Medulla oblongata (tissue), 1 donor: ENCODE measurements around the gene FOXE1.

Experiments used
- DNase-seq: peaks from one replicate; pipeline ENCODE4 v3.0.0-alpha.2; 2015; ENCODE audit errors: extremely low spot score

Gene FOXE1

DNA sequence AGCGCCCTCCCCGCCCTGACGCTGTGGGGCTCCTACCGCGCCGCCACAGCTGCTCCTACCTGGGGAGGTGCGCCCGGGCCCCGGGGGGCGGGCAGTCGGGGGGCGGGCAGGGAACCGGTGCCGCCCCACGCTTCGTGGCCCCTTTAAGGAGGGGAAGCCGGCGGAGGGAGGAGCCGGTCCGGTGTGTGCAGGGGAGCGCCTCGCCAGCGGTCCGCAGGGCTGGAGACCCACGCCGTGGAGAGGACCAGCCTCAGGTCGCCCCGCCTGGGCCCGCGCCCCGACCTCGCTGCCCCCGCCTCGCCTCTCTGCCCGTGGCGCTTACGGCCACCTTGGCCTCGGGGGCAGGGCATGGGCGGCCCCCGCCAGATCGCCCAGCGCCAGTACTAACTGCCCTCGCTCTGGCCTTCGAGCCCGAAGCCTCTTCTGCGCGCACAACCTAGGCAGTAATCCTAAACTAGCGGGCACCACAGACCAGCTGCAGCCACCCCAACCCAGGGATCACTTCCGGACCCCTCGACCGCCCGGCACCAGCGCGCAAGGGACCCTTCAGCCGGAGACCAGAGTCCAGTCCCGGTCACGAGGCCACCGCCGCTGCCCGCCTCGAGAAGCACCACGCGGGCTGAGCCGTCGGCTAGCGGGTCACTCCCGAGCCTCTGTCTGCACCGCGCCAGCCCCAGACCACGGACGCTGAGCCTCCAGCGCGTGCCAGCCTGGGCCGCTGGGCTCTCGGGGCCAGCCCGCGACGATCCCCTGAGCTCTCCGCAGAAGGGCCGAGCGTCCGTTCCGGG lies at the start of gene FOXE1:
TSS of gene FOXE1 (plus strand) at position 171 of the 788 bp plus-strand sequence. CDS start 689 bp downstream, outside the sequence.
- no peak for DNase-seq

DNA sequence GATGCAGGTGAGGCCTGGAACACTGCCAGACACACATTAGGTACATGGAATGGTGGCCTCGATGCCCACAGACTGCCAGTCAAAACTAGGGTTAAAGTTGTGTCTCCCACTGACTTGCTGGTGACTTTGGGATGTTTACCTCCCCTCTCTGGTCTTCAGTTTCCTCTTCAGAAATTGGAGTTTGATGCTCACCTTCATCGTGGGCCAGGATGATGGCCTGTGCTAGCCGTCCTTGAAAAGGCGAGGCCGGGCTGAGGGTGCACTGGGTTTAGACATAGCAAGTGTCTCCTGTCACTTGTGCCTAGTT lies 49.0 kb upstream of the FOXE1 start:
- DNase-seq = no peak

DNA sequence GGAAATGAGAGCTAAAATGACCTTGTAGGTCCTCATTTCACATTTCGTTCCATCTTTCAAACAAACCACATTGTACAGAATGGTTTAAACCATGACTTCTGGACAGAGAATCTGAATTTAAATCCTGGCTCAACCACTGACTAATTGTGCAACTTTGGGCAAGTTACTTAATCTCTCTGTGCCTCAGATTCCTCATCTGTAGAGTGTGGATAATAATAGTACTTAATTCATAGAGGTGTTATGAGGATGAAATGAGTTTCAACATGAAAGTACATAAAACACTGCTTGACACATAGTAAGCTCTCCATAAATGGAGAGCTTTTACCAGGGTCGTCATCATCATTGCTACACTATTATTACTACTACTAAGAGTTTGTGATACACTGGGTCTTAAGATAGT lies 46.3 kb upstream of the FOXE1 start:
- no peak for DNase-seq

DNA sequence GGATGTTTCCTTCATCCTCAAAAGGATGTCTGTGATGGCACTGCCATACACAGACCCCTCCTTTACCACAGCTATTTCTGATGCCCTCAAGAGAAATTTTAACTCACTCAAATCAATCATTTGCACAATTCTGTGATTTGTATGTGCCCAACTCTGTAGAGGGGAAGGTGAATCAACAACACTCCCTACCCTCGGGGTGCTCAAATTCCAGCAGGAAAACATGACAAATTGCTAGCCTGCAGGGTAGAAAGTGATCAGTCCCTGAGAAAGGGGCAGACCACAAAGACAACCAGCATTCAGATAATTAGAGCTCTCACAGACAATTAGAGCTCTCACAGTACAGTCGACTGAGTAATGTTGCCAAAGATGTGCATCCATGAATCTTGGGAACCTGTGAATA lies 45.3 kb upstream of the FOXE1 start:
- no peak for DNase-seq

DNA sequence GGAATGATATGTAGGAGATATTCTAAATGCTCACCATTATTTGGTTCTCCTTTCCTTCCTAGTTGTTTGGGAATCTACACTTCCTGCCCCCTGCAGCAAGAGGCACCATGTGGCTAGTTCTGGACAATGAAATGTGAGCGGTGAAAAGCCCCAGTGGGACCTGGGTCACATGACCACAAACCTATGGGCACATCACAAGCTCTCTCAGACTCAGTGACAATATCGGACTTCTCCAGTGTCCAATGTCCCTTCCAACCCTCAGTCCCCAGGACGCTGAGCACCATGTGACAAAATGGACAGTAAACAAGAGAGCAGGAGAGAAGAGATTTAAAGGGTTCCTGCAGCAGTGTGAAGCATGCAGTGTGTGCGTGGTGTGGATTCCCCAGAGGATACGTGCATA lies 44.6 kb upstream of the FOXE1 start:
- no peak for DNase-seq

DNA sequence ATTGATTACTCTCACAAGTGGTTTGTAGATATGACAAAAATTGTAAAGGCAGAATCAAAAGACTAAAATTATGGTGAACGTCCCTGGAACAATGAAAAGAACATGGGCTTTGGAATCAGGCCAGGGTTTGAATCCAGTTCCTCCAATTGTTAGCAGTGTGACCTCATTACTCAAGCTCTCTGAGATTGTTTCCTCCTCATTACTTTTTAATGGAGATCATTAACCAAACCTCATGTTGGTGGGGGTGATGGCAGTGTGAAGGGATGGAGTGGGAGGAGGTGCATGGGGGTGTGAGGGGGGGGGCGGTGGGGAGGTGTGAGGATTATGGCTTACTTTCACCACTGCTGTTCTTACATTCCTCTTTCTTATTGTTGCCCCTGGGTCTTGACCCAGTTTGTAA lies 44.1 kb upstream of the FOXE1 start:
- no peak for DNase-seq

DNA sequence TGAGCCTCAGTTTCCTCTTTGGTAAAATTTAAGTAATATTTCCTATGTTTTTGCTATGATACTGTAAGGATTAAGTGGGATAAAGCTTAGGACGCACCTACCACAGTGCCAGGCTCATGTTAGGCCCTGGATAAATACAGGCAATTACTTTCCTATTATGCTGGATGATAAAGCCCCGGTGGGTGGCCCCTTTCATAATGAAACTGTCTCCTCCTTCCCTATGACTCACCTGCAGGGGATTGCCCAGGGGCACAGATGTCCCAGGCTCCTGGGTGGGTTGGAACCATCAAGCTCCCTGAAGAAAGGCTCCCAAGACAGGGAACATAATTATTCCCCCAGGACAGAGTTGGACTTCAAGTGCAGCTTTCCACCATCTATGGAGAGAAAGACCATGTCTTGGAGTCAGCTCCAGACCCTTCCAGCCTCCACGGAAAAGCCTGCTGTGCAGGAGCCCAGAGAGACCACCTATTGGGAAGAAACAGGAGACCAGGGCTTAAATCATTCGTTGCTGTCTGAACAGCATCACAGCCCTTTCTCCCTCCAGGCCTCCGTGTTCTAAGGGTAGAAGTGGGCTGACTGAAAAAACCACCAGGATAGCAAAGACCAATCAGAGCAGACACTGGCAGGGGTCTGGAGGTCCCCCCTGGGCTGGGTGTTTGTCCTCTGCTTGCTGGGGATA lies 43.2 kb upstream of the FOXE1 start:
- no peak for DNase-seq

DNA sequence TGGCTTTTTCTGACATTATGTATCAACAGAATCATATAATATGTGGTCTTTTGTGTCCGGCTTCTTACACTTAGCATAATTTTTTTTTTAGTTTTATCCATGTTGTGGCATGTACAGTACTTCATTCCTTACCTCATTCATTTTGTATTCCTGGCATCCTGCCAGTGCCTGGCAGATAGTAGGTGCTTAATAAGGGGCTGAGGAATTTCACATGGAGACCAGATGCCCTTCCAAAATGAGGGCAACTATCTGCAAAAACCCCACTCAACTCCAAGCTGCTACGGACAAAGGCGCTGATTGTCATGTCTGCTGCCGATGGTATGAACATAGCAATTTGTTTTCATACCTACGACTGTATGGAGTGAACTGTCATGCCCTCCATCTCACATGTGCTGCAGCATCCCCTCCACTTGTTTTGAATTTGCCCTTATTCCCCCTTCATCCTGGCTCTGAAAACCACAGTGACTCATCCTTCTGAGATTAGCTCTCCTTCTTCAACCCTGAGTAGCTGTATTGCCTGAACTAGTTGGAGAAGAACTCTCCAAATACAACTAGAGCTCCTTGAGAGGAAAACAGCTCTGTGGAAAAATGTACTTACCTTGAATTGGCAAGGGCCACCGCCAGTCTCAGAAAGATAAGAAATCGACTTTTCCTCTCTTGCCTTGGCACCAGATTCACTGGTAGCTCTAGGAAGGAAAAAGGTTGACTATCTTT lies 41.3 kb upstream of the FOXE1 start:
- no peak for DNase-seq

DNA sequence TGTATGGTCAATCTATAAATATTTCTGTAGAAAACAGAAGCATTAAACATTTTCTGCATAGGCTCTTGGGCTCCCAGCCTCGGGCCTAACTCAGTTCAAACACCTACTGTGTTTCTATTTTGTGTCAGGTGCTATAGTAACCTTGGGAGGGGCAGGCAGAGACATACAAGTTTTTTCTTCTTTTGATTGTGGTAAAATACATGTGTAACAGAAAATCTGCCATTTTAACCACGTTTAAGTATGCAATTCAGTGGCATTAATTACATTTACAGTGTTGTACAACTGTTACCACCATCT lies 40.8 kb upstream of the FOXE1 start:
- no peak for DNase-seq

DNA sequence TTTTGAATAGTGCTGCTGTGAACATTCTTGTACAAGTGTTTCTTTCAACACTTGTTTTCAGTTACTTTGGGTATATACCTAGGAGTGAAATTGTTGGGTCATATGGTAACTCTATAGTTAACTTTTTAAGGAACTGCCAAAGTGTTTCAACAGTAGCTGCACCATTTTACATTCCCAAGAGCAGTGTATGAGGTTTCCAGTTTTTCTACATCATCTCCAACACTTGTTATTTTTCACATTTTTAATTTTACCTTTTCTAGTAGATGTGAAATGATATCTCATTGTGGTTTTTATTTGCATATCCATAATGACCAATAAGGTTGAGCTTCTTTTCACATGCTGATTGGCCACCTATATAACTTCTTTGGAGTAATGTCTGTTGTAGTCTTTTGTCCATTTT lies 40.0 kb upstream of the FOXE1 start:
- DNase-seq = no peak

DNA sequence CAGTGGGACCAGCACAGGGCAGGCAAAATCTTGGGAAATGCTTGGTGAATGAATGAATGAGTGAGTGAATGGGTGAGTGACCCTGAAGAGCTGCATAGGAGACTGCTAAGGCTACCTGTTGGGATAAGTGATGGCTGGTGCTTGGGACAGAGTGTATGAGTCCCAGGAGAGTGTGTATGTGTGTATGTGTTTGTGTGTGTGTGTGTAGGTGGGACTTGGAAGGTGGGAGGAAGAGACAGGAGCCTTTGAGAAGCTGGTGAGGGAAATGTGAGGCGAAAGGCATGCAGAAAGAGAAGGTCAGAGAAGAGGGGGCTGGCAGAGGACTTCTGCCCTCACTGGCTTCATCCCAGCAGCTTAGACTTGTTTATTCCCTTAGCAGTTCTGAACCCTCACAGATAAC lies 33.3 kb upstream of the FOXE1 start:
- DNase-seq = no peak

DNA sequence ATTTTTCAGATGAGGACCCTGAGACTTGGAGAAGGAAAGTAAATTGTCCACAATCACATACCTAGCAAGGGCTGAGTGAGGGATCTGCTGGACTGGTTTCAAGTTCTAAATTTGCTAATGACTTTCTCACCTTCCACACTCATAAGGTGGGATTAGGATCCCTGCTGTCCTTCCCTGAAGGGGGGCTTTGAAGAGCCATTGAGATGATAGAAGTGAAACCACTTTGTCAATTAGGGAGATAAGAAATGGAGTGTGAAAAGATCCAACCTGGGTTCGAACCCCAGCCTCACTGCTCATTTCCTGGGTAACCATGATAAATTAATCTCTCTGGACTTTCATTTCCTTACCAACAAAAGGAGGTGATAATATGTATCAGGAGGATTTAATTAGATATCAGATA lies 32.7 kb upstream of the FOXE1 start:
- no peak for DNase-seq

DNA sequence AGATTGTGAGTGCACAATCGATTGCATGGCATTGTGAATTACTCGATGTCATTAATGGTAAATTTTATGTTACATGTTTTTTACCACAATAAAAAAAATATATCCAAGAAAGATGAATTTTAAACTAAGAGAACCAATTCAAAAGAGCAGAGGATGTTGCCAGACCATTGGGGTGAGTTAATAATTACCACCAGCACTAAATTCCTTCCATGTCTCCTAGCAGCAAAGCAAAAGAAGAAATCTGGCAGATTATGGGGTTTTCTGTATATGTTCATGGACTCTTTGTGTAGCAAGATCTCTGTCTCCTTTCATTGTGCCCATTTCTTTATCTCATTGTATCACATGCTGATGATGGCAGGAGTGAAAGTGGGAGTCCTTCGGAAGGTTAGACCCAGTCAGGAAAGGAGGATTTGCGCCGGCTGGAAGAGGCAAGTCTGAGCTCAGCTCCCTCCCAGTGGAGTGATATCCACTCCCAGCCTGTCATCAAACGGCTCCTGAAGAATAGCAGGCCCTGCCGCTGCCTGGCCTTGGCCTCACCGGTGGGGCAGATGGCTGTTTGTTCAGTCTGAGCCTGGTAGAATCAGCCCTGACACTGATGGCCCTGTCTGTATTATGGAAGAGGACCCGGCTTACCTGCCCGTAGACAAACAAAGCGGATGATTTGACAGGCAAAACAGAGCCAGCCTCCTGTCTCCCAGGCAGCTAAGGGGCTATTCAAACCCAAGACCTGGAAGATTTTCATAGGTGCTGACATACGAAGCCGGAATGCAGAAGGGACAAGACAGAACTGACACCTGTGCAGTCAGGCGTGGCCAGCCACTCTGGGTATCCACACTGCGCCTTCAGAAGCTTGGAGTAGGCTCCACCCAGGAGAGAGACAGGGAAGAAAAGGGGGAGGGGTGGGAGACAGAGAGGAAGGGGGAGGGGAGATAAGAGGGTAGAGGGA lies 21.9 kb upstream of the FOXE1 start:
- no peak for DNase-seq

DNA sequence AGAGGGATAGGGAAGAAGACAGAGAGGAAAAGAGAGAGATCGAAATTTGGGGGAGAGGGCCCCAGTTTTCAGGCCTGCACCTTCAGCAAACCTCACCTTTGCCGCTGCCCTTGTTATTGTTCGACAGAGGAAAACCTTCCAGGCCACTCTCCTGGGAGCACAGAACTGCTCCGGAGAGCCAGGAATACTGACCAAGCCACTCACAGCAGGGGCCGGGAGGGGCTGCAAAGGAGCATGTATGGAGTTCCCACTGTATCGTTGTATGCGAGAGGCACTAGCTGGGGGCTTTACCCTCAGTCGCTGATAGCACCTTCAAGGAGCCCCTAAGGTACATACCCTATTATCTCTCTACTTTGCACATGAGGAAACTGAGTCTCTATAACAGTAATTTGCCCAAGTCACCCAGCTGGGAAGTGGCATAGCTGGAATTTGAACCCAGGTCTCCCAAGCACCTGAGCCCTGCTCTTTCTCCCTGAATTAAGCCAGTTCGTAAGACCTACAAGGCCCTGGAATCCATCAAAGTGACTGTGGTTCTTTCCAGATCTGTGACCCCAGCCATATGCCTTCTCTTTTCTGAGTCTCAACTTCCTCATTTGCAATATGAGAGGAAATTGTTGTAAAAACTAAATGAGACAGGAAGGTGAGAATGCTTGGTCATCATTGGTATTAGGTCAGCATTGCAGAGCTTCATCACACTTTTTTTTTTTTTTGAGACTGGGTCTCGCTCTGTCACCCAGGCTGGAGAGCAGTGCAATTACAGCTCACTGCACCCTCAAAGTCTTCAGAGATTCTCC lies 21.0 kb upstream of the FOXE1 start:
- DNase-seq = no peak

DNA sequence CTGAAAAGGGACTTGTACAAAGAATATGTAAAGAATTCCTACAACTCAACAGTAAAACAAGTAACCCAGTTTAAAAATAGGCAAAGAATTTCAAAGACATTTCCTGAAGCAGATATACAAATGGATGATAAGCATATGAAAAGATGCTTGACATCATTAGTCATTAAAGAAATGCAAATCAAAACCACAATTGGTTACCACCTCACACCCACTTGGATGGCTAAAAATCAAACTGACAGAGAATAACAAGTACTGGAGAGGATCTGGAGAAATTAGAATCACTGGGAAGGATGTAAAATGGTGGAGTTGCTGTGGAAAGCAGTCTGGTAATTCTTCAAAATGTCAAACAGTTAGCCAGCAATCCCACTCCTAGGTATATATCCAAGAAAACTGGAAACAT lies 12.5 kb upstream of the FOXE1 start:
- no peak for DNase-seq

DNA sequence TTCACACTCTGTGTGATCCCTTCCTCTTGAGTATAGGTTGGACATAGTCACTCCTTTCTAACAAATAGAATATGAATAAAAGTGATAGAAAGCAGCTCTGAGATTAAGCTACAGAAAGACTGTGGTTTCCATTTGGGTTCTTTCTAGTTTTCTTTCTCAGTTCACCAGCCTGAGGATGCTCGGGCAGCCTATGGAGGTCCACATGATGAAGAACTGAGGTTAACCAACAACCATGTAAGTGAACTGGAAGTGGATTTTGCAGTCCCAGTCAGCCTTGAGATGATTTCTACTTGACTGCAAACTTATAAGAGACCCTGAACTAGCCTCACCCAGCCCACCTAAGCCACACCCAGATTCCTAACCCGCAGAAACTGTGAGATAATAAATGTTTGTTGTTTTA lies 10.1 kb upstream of the FOXE1 start:
- no peak for DNase-seq

DNA sequence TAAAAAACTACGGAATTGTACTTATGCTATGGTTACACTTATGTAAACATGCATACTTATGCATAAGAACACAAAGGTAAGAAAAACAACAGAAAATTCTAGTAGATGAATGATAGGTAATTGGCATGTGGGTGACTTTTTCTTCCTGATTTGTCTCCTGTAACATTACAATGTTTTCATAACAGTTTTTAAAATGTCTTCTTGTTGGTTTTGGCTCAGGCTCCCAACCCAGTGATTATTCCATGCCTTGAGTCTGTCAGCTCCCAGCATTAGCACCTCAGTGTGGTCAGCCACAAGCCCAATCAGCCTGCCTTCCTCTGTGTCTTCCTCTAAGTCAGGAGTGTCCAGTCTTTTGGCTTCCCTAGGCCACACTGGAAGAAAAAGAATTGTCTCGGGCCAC lies 7.9 kb upstream of the FOXE1 start:
- no peak for DNase-seq

DNA sequence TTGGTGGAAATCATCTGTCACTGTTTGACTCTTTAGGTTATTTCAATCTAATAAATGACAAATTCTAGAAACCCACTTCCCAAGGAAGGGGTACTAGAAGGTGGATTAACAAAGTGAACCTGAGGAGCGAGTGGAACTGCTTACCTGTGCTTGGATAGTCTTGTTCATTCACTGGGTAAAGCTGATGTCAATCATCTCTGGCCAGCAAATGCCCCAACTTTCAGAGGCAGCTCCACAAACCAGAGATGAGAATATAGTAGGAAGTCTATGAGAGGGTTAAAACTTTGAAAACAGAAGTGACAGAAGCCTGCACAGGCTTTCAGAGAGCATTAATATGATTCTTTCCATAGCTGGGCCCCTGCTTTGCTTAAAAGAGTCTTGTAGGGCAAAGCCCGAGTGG lies 7.3 kb upstream of the FOXE1 start:
- no peak for DNase-seq

DNA sequence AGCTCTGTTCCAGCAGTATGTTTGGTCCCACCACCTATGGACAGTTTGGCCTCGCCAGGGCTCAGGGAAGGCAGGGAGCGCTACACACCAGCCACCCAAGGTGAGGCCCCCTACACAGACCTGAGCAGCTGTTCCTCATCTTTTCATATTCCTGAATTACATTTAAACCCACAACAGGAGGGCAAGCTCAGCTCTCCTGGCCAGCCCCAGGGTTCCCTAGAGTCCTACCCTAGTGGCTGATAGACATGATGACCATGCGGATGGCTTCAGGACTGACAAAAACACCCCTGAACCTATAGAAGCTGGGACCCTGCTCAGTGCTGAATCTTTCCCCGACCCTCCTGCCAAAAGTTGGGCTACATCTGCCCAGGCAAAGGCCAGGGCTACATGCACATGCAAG lies 6.7 kb upstream of the FOXE1 start:
- DNase-seq = no peak

DNA sequence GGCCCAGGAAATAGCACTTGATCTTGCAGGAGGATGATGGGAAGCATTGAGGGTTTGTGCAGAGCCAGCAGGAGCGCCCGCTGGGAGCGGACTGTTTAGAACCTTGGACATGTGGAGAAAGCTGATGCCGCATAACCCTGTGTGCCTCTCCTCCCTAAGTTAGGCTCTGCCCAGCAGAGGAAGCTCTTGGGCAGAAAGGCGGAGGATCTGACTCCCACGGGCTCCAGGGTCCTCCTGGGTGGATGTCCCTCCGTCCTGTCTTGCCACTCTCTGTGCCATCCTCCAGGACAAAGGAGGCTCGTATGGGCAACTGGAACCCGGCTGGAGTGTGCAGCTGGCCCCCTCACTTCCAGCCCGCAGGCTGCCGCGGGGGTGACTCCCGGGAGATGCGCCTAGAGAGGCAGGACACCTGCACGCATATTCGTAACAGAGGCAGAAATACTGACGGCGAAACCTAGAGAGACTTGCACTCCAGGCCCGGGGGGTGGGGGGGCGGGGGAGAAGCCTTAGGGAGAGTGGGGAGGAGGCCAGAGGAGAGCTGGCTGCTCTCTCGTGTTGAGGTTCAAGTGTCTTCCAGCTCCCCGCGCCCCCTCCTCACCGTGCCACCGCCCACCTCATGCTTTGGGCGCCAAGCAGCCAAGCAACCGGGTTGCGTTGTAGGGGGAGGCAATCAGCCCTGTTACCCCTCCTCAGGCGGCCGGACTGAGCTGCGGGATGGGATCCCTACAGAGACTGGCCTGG lies 5.4 kb upstream of the FOXE1 start:
- DNase-seq = no peak

DNA sequence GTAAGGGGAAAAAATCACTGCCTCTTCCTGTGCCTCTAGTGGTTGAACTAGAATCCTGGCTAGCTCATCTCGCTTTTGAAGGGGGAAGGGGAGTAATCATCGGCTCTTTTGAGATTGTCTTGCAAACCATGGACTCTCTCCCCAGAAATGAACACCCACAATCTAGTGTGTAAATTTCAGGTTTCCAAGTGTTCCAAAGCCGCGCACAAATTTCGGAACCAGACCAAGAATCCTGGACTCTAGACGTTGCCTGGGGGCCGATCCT lies 4.9 kb upstream of the FOXE1 start:
- DNase-seq = no peak
